Measurements from ENCODE around the gene FARS2. TPM values are rescaled to one million over a fixed set of nuclear protein-coding genes. Genes with fewer than 3 reads are reported as not detected.

The FARS2 gene
- polyA plus RNA-seq, 1 of the 3 experiments (the other 2 are of a cell fraction) = 12.5 TPM

DNA sequence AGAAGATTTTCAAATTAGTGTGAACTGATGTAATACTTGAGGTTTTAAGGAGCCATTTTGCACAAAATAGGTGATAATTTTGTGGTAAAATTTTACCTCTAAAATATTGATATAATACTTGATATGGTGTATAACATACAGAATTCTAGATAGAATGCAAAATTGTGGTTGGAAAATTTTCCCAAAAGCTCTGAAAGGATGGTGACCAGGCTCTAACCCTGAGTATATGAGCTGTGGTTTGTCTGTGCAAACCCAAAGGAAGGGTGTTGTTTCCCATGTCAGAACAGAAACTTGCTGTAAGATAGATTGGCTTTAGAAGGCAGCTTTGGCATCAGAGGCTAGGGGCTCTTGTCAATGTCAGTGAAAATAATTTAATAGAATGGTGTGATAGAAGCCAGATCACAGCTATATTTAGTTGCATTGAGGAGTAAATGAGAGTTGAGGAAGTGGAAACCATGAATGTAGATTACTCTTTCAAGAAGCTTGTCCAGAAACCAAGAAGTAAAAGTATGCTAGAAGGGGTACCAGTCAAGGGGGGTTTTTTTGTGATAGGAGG lies 257.7 kb downstream of the FARS2 start:
- POLR2A ChIA-PET = no interaction called here

DNA sequence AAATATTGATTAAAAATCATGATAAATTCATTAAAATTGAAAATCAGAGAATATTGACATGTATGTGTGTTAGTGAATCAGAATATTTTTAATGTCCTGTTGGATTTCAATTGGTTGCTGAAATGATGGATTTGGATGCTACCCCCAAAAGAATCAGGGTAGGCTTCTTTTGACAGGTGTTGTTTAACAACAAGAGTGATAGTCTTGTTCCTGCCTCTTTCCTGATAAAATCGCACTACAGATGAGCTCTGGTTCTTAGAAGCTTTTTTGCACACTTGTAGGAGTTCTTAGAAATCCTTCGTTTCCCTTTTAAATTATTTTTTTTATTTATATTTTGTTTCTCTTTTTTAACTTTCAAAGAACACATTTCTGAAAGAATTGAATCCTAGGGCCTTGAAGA lies 259.5 kb downstream of the FARS2 start:
- CTCF ChIA-PET = no interaction called here
- Histone ChIP-seq H3K9ac (no peak overlapping the region), H3K9me3 (no peaks in the 10 kb centered on the region), H3K4me1 (ENCODE audit: control insufficient read depth in 1 of 2, insufficient read depth in 2 of 2, low read depth in 1 of 2, low read length in 1 of 2) (no peaks in the 10 kb centered on the region; a peak in 2 of 4 replicates), H3K4me2 (no peak overlapping the region), H3K4me3 (ENCODE audit: low read depth in 2 of 2, low read length in 1 of 2) (no peak overlapping the region), H3K27ac (ENCODE audit: low read depth in 2 of 2, low read length in 1 of 2) (peak overlapping the region in 1 of 2 experiments; percentile 28; a peak in 1 of 4 replicates), H3K27me3 (ENCODE audit: insufficient read depth) (no peaks in the 10 kb centered on the region), H4K20me1 (ENCODE audit: insufficient read depth) (no peaks in the 10 kb centered on the region), H2AFZ (ENCODE audit: low read depth) (no peak overlapping the region), H3K9me2 (no peaks in the 10 kb centered on the region), H3F3A (replicated peaks; ENCODE audit: insufficient read depth) (no peaks in the 10 kb centered on the region), H3K79me2 (ENCODE audit: insufficient read depth) (no peaks in the 10 kb centered on the region), H3K36me3 (replicated peaks in 1 of 2; ENCODE audit: control insufficient read depth in 1 of 2, insufficient read depth in 2 of 2, low read length in 1 of 2) (no peaks in the 10 kb centered on the region)
- no peak for DNase-seq
- POLR2A ChIA-PET = no interaction called here
- WGBS (ENCODE audit: low lambda C conversion rate) = 92% methylated on average over 2 of the region's 2 CpGs
- TF ChIP-seq POLR2AphosphoS5 (IDR thresholded peaks at IDR 0.05; ENCODE audit: low read depth, low read length) (no peak), FOSL2 (IDR thresholded peaks at IDR 0.05; ENCODE audit: borderline replicate concordance, low read depth) (no peak), FOXJ3 (CRISPR knock-in tag; IDR thresholded peaks at IDR 0.05) (no peak), NFIC (IDR thresholded peaks at IDR 0.05; ENCODE audit: borderline replicate concordance) (no peak), RAD21 (IDR thresholded peaks at IDR 0.05; ENCODE audit: low read length) (no peak), RFX5 (IDR thresholded peaks at IDR 0.05; ENCODE audit: low read length) (no peak), GABPA (IDR thresholded peaks at IDR 0.05; ENCODE audit: low read depth) (no peak)
- TF ChIP-seq, protein P1, sequence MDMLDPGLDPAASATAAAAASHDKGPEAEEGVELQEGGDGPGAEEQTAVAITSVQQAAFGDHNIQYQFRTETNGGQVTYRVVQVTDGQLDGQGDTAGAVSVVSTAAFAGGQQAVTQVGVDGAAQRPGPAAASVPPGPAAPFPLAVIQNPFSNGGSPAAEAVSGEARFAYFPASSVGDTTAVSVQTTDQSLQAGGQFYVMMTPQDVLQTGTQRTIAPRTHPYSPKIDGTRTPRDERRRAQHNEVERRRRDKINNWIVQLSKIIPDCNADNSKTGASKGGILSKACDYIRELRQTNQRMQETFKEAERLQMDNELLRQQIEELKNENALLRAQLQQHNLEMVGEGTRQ (IDR thresholded peaks at IDR 0.05; ENCODE audit: borderline replicate concordance, low read depth, low read length) = no peak
- TF ChIP-seq, protein P2, sequence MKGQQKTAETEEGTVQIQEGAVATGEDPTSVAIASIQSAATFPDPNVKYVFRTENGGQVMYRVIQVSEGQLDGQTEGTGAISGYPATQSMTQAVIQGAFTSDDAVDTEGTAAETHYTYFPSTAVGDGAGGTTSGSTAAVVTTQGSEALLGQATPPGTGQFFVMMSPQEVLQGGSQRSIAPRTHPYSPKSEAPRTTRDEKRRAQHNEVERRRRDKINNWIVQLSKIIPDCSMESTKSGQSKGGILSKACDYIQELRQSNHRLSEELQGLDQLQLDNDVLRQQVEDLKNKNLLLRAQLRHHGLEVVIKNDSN (IDR thresholded peaks at IDR 0.05; ENCODE audit: borderline replicate concordance, low read depth) = no peak

More for the DNA sequence above, 257.7 kb downstream of the FARS2 start:
- Histone ChIP-seq H3K4me3 (ENCODE audit: low read depth in 2 of 2, low read length in 1 of 2) (no peak overlapping the region), H4K20me1 (ENCODE audit: insufficient read depth) (no peaks in the 10 kb centered on the region), H3K9me3 (no peaks in the 10 kb centered on the region), H3K79me2 (ENCODE audit: insufficient read depth) (no peaks in the 10 kb centered on the region), H3K27ac (ENCODE audit: low read depth in 2 of 2, low read length in 1 of 2) (peak overlapping the region; percentile 4 to 62; a peak in 1 of 4 replicates), H3K4me2 (no peak overlapping the region), H3K36me3 (replicated peaks in 1 of 2; ENCODE audit: control insufficient read depth in 1 of 2, insufficient read depth in 2 of 2, low read length in 1 of 2) (no peaks in the 10 kb centered on the region), H3F3A (replicated peaks; ENCODE audit: insufficient read depth) (no peaks in the 10 kb centered on the region), H3K9ac (no peak overlapping the region), H3K27me3 (ENCODE audit: insufficient read depth) (no peaks in the 10 kb centered on the region), H3K9me2 (no peaks in the 10 kb centered on the region), H2AFZ (ENCODE audit: low read depth) (no peak overlapping the region), H3K4me1 (ENCODE audit: control insufficient read depth in 1 of 2, insufficient read depth in 2 of 2, low read depth in 1 of 2, low read length in 1 of 2) (no peaks in the 10 kb centered on the region; a peak in 2 of 4 replicates)
- no peak for DNase-seq
- TF ChIP-seq RFX5 (IDR thresholded peaks at IDR 0.05; ENCODE audit: low read length) (no peak), EP300 (IDR thresholded peaks at IDR 0.05; ENCODE audit: borderline replicate concordance in 1 of 2, low read depth in 1 of 2, low read length in 1 of 2) (peak in 1 of 2 experiments; percentile 73; a peak in 2 of 4 replicates), TCF12 (IDR thresholded peaks at IDR 0.05) (peak; percentile 62), TEAD4 (IDR thresholded peaks at IDR 0.05; ENCODE audit: borderline replicate concordance, insufficient read depth) (no peak)
- TF ChIP-seq, protein P3, sequence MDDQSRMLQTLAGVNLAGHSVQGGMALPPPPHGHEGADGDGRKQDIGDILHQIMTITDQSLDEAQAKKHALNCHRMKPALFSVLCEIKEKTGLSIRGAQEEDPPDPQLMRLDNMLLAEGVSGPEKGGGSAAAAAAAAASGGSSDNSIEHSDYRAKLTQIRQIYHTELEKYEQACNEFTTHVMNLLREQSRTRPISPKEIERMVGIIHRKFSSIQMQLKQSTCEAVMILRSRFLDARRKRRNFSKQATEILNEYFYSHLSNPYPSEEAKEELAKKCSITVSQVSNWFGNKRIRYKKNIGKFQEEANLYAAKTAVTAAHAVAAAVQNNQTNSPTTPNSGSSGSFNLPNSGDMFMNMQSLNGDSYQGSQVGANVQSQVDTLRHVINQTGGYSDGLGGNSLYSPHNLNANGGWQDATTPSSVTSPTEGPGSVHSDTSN (IDR thresholded peaks at IDR 0.05) = peak; percentile 59
- CTCF ChIA-PET = interaction anchor here (0.7 to 2.1 kb wide), 2 partner anchors 48 to 112 kb away, joined by 4 to 8 read pairs; no protein-coding TSS in a partner anchor
